Choroid plexus epithelial cell (primary cell): ENCODE results near the gene MEIS1.

Source experiments
- DNase-seq: peaks from one replicate; pipeline ENCODE4 v3.0.0-alpha.2; 2010; ENCODE audit warnings: low read depth
- H3K4me3 ChIP-seq: 2 replicates; pipeline ENCODE4 v1.5.1; 2011; ENCODE audit warnings: low read depth, mild to moderate bottlenecking, control low read depth, low read length, moderate library complexity
- TF ChIP-seq, protein P1 (sequence below): conservative IDR thresholded peaks from 2 replicates; pipeline ENCODE4 v1.5.1; 2011; ENCODE audit warnings: low read depth, mild to moderate bottlenecking, control low read depth, inconsistent platforms, low read length, moderate library complexity

Gene MEIS1

DNA sequence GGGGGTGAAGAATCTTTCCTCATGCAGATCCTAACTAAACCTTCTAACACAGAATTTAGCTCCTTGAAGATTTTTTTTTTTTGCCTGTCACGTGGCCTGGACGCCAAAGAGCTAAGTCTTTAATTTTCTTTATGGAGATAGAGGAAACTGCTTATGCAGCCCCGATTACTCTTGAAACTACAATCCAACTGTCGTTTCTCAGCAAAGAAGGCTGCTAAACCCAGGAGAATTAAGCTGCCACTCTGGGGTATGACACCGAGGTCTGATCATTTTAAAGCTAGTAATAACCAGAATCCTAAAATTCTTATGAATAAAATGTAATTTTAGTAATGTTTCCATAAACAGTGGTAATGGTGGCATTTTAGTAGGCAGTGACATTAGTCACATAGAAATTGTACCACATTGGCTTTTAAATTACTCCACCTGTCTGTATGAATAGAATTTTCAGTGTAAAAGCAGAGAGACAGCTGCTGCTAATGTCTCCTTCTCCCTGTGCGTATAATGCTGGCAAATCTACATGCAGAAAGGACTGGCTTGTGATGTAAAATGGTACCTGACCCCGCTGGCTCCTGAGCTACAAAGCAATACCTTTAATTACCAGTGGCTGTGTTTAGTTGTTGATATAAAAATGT lies 86.5 kb downstream of the MEIS1 start:
- H3K4me3 ChIP-seq, result no peak overlapping the region
- TF ChIP-seq, protein P1, sequence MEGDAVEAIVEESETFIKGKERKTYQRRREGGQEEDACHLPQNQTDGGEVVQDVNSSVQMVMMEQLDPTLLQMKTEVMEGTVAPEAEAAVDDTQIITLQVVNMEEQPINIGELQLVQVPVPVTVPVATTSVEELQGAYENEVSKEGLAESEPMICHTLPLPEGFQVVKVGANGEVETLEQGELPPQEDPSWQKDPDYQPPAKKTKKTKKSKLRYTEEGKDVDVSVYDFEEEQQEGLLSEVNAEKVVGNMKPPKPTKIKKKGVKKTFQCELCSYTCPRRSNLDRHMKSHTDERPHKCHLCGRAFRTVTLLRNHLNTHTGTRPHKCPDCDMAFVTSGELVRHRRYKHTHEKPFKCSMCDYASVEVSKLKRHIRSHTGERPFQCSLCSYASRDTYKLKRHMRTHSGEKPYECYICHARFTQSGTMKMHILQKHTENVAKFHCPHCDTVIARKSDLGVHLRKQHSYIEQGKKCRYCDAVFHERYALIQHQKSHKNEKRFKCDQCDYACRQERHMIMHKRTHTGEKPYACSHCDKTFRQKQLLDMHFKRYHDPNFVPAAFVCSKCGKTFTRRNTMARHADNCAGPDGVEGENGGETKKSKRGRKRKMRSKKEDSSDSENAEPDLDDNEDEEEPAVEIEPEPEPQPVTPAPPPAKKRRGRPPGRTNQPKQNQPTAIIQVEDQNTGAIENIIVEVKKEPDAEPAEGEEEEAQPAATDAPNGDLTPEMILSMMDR, result no peak
- no peak for DNase-seq

DNA sequence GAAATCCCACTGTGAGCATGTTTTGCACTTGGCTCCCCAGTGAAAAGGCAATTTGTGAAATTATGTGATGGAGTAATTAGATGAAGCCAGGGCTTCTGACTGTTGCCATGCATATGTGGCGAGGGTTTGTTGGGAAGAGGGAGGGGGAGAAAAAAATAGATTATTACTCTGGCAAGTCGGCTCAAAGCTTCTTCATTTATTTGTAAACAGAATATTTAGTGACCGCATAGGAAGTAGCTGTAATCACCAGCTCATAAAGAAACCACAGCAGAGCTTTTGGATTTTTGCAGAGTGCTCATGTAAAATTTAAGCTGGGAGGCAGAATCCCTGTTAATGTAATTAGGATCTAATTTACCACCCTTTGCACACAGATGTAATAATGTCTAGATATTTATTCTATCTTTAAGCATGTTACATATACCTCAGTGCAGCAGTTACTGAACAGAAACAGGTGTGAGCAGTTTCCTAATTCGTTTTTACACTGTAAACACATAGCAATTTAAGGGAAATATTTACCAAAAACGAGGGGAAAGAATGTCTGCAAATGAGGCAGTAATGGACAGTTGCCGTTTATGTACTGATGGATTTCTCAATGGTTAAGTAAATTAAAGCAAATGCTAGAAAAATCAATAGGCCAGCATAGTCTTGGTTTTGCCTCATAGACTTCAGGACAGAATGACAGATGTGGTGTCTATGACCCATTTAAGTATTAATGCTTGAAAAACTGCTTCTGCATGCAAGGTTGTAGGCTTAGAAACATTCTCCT lies 87.9 kb downstream of the MEIS1 start:
- TF ChIP-seq, protein P1, result no peak
- no peak for DNase-seq
- no peak overlapping the region for H3K4me3 ChIP-seq

DNA sequence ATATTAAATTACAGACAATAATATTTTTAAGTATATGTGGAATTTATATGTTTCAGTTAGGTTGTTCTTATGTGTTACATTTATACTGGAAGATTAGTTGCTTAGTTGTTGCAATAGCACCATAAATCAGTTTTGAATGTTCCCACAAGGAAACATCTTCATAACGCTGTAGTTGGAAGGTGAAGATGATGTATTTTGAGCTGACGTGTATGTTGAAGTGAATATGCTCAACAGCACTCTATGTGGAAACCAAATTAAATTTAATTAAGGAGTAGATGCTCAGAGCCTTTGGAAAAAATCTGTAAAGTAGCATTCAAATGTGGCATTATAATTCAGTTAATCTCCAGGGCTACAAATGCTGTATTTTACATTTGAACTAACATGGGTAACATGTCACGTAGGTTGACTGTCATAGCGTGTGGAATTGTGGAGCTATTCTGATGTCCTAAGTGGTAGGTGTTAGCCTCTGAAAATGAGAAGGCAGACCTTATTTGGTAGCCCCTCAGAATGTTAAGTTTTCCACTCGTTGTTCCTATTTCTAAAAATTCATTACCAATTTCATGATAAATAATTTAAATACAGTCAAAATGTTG lies 88.5 kb downstream of the MEIS1 start:
- no peak for DNase-seq
- H3K4me3 ChIP-seq, result no peak overlapping the region
- TF ChIP-seq, protein P1, result no peak

DNA sequence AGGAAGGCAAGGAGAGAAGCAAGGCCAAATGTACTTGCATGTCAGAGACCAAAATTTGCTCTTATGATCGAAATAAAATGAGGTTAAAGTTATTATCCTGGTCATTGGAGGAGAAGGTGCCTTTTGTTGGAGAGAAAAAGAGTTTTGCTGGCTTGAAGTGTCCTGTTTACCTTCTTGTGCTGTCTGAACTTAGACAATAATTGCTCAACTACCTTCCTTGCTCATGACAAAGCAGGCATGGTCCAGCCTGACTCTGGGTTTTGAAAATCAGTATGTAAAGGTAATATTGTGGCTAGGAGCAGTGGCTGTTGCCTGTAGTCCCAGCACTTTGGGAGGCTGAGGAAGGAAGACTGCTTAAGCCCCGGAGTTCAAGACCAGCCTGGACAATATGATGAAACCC lies 89.1 kb downstream of the MEIS1 start:
- H3K4me3 ChIP-seq, result no peak overlapping the region
- no peak for DNase-seq
- TF ChIP-seq, protein P1, result no peak

DNA sequence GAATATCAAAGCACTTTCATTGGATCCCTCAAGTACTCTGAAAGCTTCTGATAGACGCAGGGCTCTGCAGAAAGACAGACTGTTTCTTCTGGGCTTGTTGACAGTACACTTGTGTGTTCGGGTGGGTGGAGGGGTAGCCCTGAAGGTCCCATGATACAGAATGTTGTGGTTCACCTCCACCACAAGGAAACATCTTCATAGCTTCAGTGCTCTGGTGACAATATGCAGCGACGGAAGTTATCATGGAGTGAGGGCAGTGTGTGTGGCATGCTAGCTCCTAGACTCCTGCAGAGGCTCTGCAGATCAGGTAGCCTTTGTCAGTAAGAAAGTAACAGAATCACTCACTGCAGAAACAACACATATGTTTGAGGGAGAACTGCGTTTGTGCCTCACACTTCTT lies 90.7 kb downstream of the MEIS1 start:
- H3K4me3 ChIP-seq, result no peak overlapping the region
- TF ChIP-seq, protein P1, result no peak
- no peak for DNase-seq

DNA sequence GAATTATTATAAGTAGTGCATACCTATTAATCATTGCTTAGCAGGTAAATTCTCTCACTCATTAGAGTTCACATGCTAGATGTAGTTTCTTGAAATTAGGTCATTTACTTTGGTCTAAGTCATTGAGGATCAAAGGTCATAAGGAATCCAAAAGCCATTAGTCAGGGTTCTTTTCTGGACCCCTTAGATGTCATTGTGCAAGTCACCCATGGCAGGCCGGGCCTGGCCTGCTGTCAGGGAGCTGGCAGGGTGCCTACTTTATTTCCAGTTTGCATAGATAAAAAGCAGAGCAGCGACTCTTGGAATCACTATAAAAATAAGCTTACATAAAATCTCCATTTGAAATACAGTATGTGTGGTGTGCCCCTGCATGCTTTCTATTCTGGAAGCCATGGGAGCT lies 91.3 kb downstream of the MEIS1 start:
- no peak overlapping the region for H3K4me3 ChIP-seq

More for the DNA sequence above, 91.3 kb downstream of the MEIS1 start:
- TF ChIP-seq, protein P1, result no peak
- no peak for DNase-seq
